ENCODE measurements around the gene SSTR3. TPM values are rescaled to one million over a fixed set of nuclear protein-coding genes. Genes with fewer than 3 reads are reported as not detected.

The SSTR3 gene
- total and polyA plus RNA-seq, 10 of the 15 experiments (the other 5 are each of a cell fraction or from before 2014, with no cell fraction given): 0.03 to 4.5 (median 2.4) TPM

- no peaks in the 10 kb centered on the region for H3K36me3 ChIP-seq (ENCODE audit: control insufficient read depth in 2 of 2, insufficient read depth in 2 of 2, low read length in 1 of 2)
- H3K9ac ChIP-seq (ENCODE audit: control insufficient read depth, insufficient read depth, low read length): peak overlapping the region; percentile 78
- intact Hi-C loops (cut with micrococcal nuclease; ENCODE audit: unreplicated experiment): loop anchor here (5.0 kb wide), 2 partner anchors 78 to 302 kb away; partner anchors contain the start of genes NCF4 and RAC2
- no peak for DNase-seq (ENCODE audit: low read depth, low spot score)
- H3K27me3 ChIP-seq (replicated peaks in 1 of 2; ENCODE audit: control insufficient read depth in 2 of 2, insufficient read depth in 2 of 2, low read length in 1 of 2): no peaks in the 10 kb centered on the region
- peaks cover 5% of the 10 kb centered on the region; the same call in 2 of the 3 replicates for H3K9me3 ChIP-seq (replicated peaks; ENCODE audit: control insufficient read depth, insufficient read depth, low read length)
- FAIRE-seq: no peak
- in situ Hi-C loops (cut with MboI): no loop called here
- no peaks in the 10 kb centered on the region for H4K20me1 ChIP-seq (ENCODE audit: control insufficient read depth, insufficient read depth)
- peak overlapping the region; percentile 87 for H3K4me2 ChIP-seq (ENCODE audit: control insufficient read depth, insufficient read depth)
- H3K4me3 ChIP-seq: peak overlapping the region; percentile 32; the same call in 1 of the 2 replicates
- peak overlapping the region; percentile 47; the same call in 1 of the 2 replicates for H2AFZ ChIP-seq (ENCODE audit: control insufficient read depth, low read depth, low read length)
- peaks cover 69% of the 10 kb centered on the region for H3K4me1 ChIP-seq (ENCODE audit: control insufficient read depth, insufficient read depth, low read length)
- no peak for TF ChIP-seq YBX1 (IDR thresholded peaks at IDR 0.05)
- TF ChIP-seq HSF1 (IDR thresholded peaks at IDR 0.05; ENCODE audit: low read depth, low read length): peak; percentile 60; the same call in 1 of the 2 replicates
- TF ChIP-seq CHD2 (IDR thresholded peaks at IDR 0.05; ENCODE audit: borderline replicate concordance, low read depth, low read length): 0 out of 2 replicates have a peak, but pooled peaks have one; percentile 0
- no peak for TF ChIP-seq RAD51 (IDR thresholded peaks at IDR 0.05)
- TF ChIP-seq SMAD1 (IDR thresholded peaks at IDR 0.05; ENCODE audit: low read depth, partially characterized antibody): no peak
- RAD21 ChIA-PET (ENCODE audit: unreplicated experiment): interaction anchor here (1.4 to 8.1 kb wide), 6 partner anchors 14 to 95 kb away, joined by 4 to 158 read pairs (median 30); partner anchors contain the start of gene IL2RB
- no peaks in the 10 kb centered on the region for H3K79me2 ChIP-seq (ENCODE audit: control insufficient read depth, insufficient read depth, low read length)
- POLR2A ChIA-PET: interaction anchor here (2.5 to 8.3 kb wide), 4 partner anchors 14 to 79 kb away, joined by 9 to 128 read pairs (median 20); partner anchors contain the start of genes IL2RB and RAC2
- BruUV-seq (replicated peaks): no TSS peak
- peak overlapping the region; percentile 99 for H3K27ac ChIP-seq (ENCODE audit: control insufficient read depth, insufficient read depth)
- SMC1A ChIA-PET (ENCODE audit: uncharacterized antibody, unreplicated experiment): interaction anchor here (0.7 to 9.6 kb wide), 9 partner anchors 8 to 95 kb away, joined by 3 to 203 read pairs (median 16); partner anchors contain the start of gene IL2RB
- under 1% methylated on average over 4 of the region's 5 CpGs for WGBS (ENCODE audit: insufficient coverage, insufficient replicate concordance, low lambda C conversion rate, missing lambda C conversion rate)
- no peak for ATAC-seq
- CTCF ChIA-PET: interaction anchor here (1.3 to 5.1 kb wide), 13 partner anchors 15 to 103 kb away, joined by 3 to 116 read pairs (median 13); partner anchors contain the start of gene IL2RB
Observed at GRCh38 chr22:37164505-37164887, 47.8 kb downstream of the SSTR3 start.

Measured in GM12878 (cell line).